ENCODE results near the gene EPB41L2. TPM values are rescaled to one million over a fixed set of nuclear protein-coding genes. Genes with fewer than 3 reads are reported as not detected.

EPB41L2 gene
- total and polyA plus RNA-seq, 2 experiments from 2014 or later, result 27.4 to 35.8 TPM

GRCh38 chr6:131001945-131002660, 60.9 kb downstream of the EPB41L2 start:
- H3K9me2 ChIP-seq (replicated peaks; ENCODE audit: insufficient read depth), result no peaks in the 10 kb centered on the region
- H3K4me3 ChIP-seq, result no peak overlapping the region
- H3K79me2 ChIP-seq, result peaks cover 81% of the 10 kb centered on the region
- no peak for DNase-seq (ENCODE audit: low spot score)
- H3K36me3 ChIP-seq (replicated peaks; ENCODE audit: insufficient read depth, low read depth), result no peaks in the 10 kb centered on the region
- 45% methylated on average over 8 of the region's 8 CpGs for WGBS (ENCODE audit: low lambda C conversion rate, missing lambda C conversion rate)
- no peaks in the 10 kb centered on the region for H3K27me3 ChIP-seq
- TF ChIP-seq CTCF (IDR thresholded peaks at IDR 0.05; ENCODE audit: poor library complexity) (no peak), EZH2 (IDR thresholded peaks at IDR 0.05; ENCODE audit: borderline replicate concordance) (no peak), EZH2phosphoT487 (IDR thresholded peaks at IDR 0.05; ENCODE audit: low read depth, severe bottlenecking, unreplicated experiment) (no peak)
- no peak overlapping the region for H2AFZ ChIP-seq
- H3K4me1 ChIP-seq (ENCODE audit: insufficient read depth), result peaks cover 65% of the 10 kb centered on the region
- H3K27ac ChIP-seq, result peak overlapping the region; percentile 63
- H3K4me2 ChIP-seq, result peak overlapping the region; percentile 51
- no peaks in the 10 kb centered on the region for H4K20me1 ChIP-seq (ENCODE audit: insufficient read depth, poor library complexity, severe bottlenecking)
- peaks cover 2% of the 10 kb centered on the region for H3K9me3 ChIP-seq (ENCODE audit: low read depth)

GRCh38 chr6:131001111-131001736, 61.8 kb downstream of the EPB41L2 start:
- H2AFZ ChIP-seq, result no peak overlapping the region
- H3K27me3 ChIP-seq, result no peaks in the 10 kb centered on the region
- no peak for DNase-seq (ENCODE audit: low spot score)
- no peaks in the 10 kb centered on the region for H3K36me3 ChIP-seq (replicated peaks; ENCODE audit: insufficient read depth, low read depth)
- H3K9me2 ChIP-seq (replicated peaks; ENCODE audit: insufficient read depth), result no peaks in the 10 kb centered on the region
- H3K4me2 ChIP-seq, result peak overlapping the region; percentile 51
- WGBS (ENCODE audit: low lambda C conversion rate, missing lambda C conversion rate), result 74% methylated on average over 12 of the region's 12 CpGs
- H3K4me1 ChIP-seq (ENCODE audit: insufficient read depth), result peaks cover 74% of the 10 kb centered on the region
- no peaks in the 10 kb centered on the region for H3K9me3 ChIP-seq (ENCODE audit: low read depth)
- TF ChIP-seq EZH2 (IDR thresholded peaks at IDR 0.05; ENCODE audit: borderline replicate concordance), result no peak
- TF ChIP-seq CTCF (IDR thresholded peaks at IDR 0.05; ENCODE audit: poor library complexity), result no peak
- TF ChIP-seq EZH2phosphoT487 (IDR thresholded peaks at IDR 0.05; ENCODE audit: low read depth, severe bottlenecking, unreplicated experiment), result no peak
- peak overlapping the region; percentile 63 for H3K27ac ChIP-seq
- peaks cover 82% of the 10 kb centered on the region for H3K79me2 ChIP-seq
- H3K4me3 ChIP-seq, result no peak overlapping the region
- no peaks in the 10 kb centered on the region for H4K20me1 ChIP-seq (ENCODE audit: insufficient read depth, poor library complexity, severe bottlenecking)

- Histone ChIP-seq H3K79me2 (peaks cover 77% of the 10 kb centered on the region), H3K27me3 (no peaks in the 10 kb centered on the region), H3K9me2 (replicated peaks; ENCODE audit: insufficient read depth) (no peaks in the 10 kb centered on the region), H3K4me3 (no peak overlapping the region), H3K27ac (no peak overlapping the region), H2AFZ (no peak overlapping the region), H3K4me1 (ENCODE audit: insufficient read depth) (peaks cover 76% of the 10 kb centered on the region), H3K9me3 (ENCODE audit: low read depth) (no peaks in the 10 kb centered on the region), H4K20me1 (ENCODE audit: insufficient read depth, poor library complexity, severe bottlenecking) (no peaks in the 10 kb centered on the region), H3K36me3 (replicated peaks; ENCODE audit: insufficient read depth, low read depth) (no peaks in the 10 kb centered on the region), H3K4me2 (peak overlapping the region; percentile 0)
- no peak for TF ChIP-seq EZH2phosphoT487 (IDR thresholded peaks at IDR 0.05; ENCODE audit: low read depth, severe bottlenecking, unreplicated experiment)
- no peak for TF ChIP-seq CTCF (IDR thresholded peaks at IDR 0.05; ENCODE audit: poor library complexity)
- no peak for TF ChIP-seq EZH2 (IDR thresholded peaks at IDR 0.05; ENCODE audit: borderline replicate concordance)
- 30% methylated on average over 6 of the region's 6 CpGs for WGBS (ENCODE audit: low lambda C conversion rate, missing lambda C conversion rate)
- DNase-seq (ENCODE audit: low spot score), result no peak
Measured at GRCh38 chr6:131000544-131000943, 62.5 kb downstream of the EPB41L2 start.
